Mesenchymal stem cell (in vitro differentiated cells and primary cell): ENCODE results near the gene TGFBR2.

Experiments used
- DNase-seq: peaks from one replicate; pipeline ENCODE4 v3.0.0-alpha.2; 2013
- H2AFZ ChIP-seq: one replicate; pipeline ENCODE4 v1.6.1; 2013; ENCODE audit warnings: low read depth, mild to moderate bottlenecking, control low read depth, inconsistent platforms, low read length, moderate library complexity
- H2AK5ac ChIP-seq: 2 replicates; pipeline ENCODE4 v1.6.1; 2013; ENCODE audit warnings: low read length, moderate library complexity, mild to moderate bottlenecking, inconsistent platforms; ENCODE audit not compliant: severe bottlenecking
- H2BK120ac ChIP-seq: one replicate; pipeline ENCODE4 v1.6.1; 2013; ENCODE audit warnings: low read depth, mild to moderate bottlenecking, inconsistent platforms, low read length, moderate library complexity
- H2BK12ac ChIP-seq, 2 experiments: one replicate each; pipeline ENCODE4 v1.6.1; 2013; ENCODE audit warnings: inconsistent platforms in 2 of 2, low read length in 2 of 2, mild to moderate bottlenecking in 2 of 2, moderate library complexity in 2 of 2, control low read depth in 1 of 2
- H2BK15ac ChIP-seq: one replicate; pipeline ENCODE4 v1.6.1; 2013; ENCODE audit warnings: mild to moderate bottlenecking, low read depth, inconsistent platforms; ENCODE audit not compliant: poor library complexity, severe bottlenecking
- H2BK5ac ChIP-seq: 2 replicates; pipeline ENCODE4 v1.6.1; 2013; ENCODE audit warnings: low read depth, mild to moderate bottlenecking, low read length, control low read depth, inconsistent platforms; ENCODE audit not compliant: poor library complexity, severe bottlenecking
- H3K14ac ChIP-seq, 2 experiments: one replicate each; pipeline ENCODE4 v1.6.1; 2013; ENCODE audit warnings: inconsistent platforms in 2 of 2, low read length in 2 of 2, control low read depth in 1 of 2, mild to moderate bottlenecking in 1 of 2, moderate library complexity in 1 of 2
- H3K18ac ChIP-seq, 2 experiments: one replicate each; pipeline ENCODE4 v1.6.1; 2013; ENCODE audit warnings: inconsistent platforms in 2 of 2, low read length in 2 of 2, control low read depth in 1 of 2, low read depth in 1 of 2, mild to moderate bottlenecking in 1 of 2
- H3K23ac ChIP-seq, 2 experiments: one replicate each; pipeline ENCODE4 v1.6.1; 2013; ENCODE audit warnings: inconsistent platforms in 2 of 2, low read length in 2 of 2, mild to moderate bottlenecking in 2 of 2, moderate library complexity in 2 of 2, control low read depth in 1 of 2
- H3K27ac ChIP-seq: 2 replicates; pipeline ENCODE4 v1.5.1; 2013; ENCODE audit warnings: mild to moderate bottlenecking, moderate library complexity, low read length, control low read depth, inconsistent platforms; ENCODE audit not compliant: poor library complexity, severe bottlenecking
- H3K27me3 ChIP-seq, 2 experiments: 2 replicates each; pipeline versions ENCODE4 v1.6.1 to v1.7.0; 2013; ENCODE audit warnings: low read length in 2 of 2, mild to moderate bottlenecking in 2 of 2, moderate library complexity in 2 of 2, control low read depth in 1 of 2, inconsistent platforms in 1 of 2; ENCODE audit not compliant: control insufficient read depth in 1 of 2, insufficient read depth in 1 of 2
- H3K36me3 ChIP-seq, 2 experiments: 2 replicates each; pipeline versions ENCODE4 v1.6.1 to v1.7.0; 2013; ENCODE audit warnings: low read length in 2 of 2, control low read depth in 1 of 2, inconsistent platforms in 1 of 2, low read depth in 1 of 2, mild to moderate bottlenecking in 1 of 2; ENCODE audit not compliant: insufficient read depth in 2 of 2, control insufficient read depth in 1 of 2
- H3K4ac ChIP-seq, 2 experiments: one replicate each; pipeline ENCODE4 v1.6.1; 2013; ENCODE audit warnings: inconsistent platforms in 2 of 2, low read length in 2 of 2, mild to moderate bottlenecking in 2 of 2, moderate library complexity in 2 of 2, control low read depth in 1 of 2, low read depth in 1 of 2
- H3K4me1 ChIP-seq: 2 replicates; pipeline ENCODE4 v1.6.1; 2013; ENCODE audit warnings: low read depth, low read length, control low read depth; ENCODE audit not compliant: control insufficient read depth, insufficient read depth
- H3K4me2 ChIP-seq: 2 replicates; pipeline ENCODE4 v1.6.1; 2013; ENCODE audit warnings: low read length, mild to moderate bottlenecking, inconsistent platforms; ENCODE audit not compliant: poor library complexity, severe bottlenecking
- H3K4me3 ChIP-seq, 2 experiments: 2 replicates each; pipeline versions ENCODE4 v1.5.1 to v1.7.0; 2013; ENCODE audit warnings: low read length in 2 of 2, mild to moderate bottlenecking in 2 of 2, control low read depth in 1 of 2, low read depth in 1 of 2; ENCODE audit not compliant: insufficient read depth in 1 of 2
- H3K79me1 ChIP-seq: replicated peaks from 2 replicates; pipeline ENCODE4 v1.6.1; 2013; ENCODE audit warnings: mild to moderate bottlenecking, control low read depth, low read length, inconsistent platforms; ENCODE audit not compliant: poor library complexity, severe bottlenecking
- H3K9ac ChIP-seq: 2 replicates; pipeline ENCODE4 v1.7.0; 2013; ENCODE audit warnings: mild to moderate bottlenecking, low read length, moderate library complexity
- H3K9me3 ChIP-seq: 2 replicates; pipeline ENCODE4 v1.7.0; 2013; ENCODE audit warnings: mild to moderate bottlenecking, low read length; ENCODE audit not compliant: control insufficient read depth
- H4K8ac ChIP-seq: one replicate; pipeline ENCODE4 v1.6.1; 2013; ENCODE audit warnings: inconsistent platforms, mild to moderate bottlenecking, low read length, moderate library complexity
- H4K91ac ChIP-seq: one replicate; pipeline ENCODE4 v1.6.1; 2013; ENCODE audit warnings: mild to moderate bottlenecking, low read length, inconsistent platforms
- WGBS: methylation state at CpG from one replicate; pipeline ENCODE4 v1.1.7; 2013; ENCODE audit warnings: mixed read lengths; 5-methylcytosine and 5-hydroxymethylcytosine counted together

Gene TGFBR2

GRCh38 chr3:30724863-30725262 lies 118.5 kb downstream of the TGFBR2 start:
- Histone ChIP-seq H2BK120ac (no peak overlapping the region), H3K4me2 (no peak overlapping the region), H3K23ac (no peak overlapping the region), H3K4ac (no peak overlapping the region), H3K27ac (no peak overlapping the region), H3K27me3 (no peaks in the 10 kb centered on the region), H3K9me3 (no peaks in the 10 kb centered on the region), H4K8ac (no peak overlapping the region), H2BK5ac (no peak overlapping the region), H2BK15ac (no peak overlapping the region), H4K91ac (no peak overlapping the region), H3K9ac (no peak overlapping the region), H2AFZ (no peak overlapping the region), H3K4me3 (no peak overlapping the region), H3K79me1 (no peaks in the 10 kb centered on the region), H2BK12ac (no peak overlapping the region), H2AK5ac (no peak overlapping the region), H3K18ac (no peak overlapping the region), H3K36me3 (no peaks in the 10 kb centered on the region), H3K4me1 (peaks cover 1% of the 10 kb centered on the region), H3K14ac (no peak overlapping the region)
- DNase-seq = no peak
- 98% methylated on average over 3 of the region's 3 CpGs for WGBS

DNA sequence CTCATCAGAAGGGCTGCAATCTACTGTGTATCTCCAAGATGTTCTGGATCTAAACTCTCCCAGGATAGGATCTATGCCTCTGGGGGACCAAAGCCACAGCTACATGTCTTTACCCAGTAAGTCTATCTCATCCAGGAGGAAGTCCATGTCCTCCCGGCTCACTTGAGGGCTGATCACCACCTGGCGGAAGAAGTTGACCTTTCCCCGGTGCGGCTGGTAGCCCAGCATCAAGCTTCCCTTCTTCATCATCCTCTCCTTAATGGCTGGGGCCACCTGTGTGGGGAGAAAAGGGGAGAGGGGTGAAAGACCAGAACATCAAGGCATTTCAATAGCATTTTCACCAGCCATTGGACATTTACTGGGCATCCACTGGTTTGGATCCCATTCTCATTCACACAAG lies 121.7 kb downstream of the TGFBR2 start:
- H3K4ac ChIP-seq = no peak overlapping the region
- no peak overlapping the region for H2BK12ac ChIP-seq
- no peak overlapping the region for H3K23ac ChIP-seq
- H3K4me1 ChIP-seq = peaks cover 1% of the 10 kb centered on the region
- H3K36me3 ChIP-seq = no peaks in the 10 kb centered on the region
- H3K14ac ChIP-seq = no peak overlapping the region
- no peak overlapping the region for H3K27ac ChIP-seq
- no peak overlapping the region for H3K9ac ChIP-seq
- H4K91ac ChIP-seq = no peak overlapping the region
- no peak overlapping the region for H2BK15ac ChIP-seq
- DNase-seq = no peak
- H3K9me3 ChIP-seq = no peaks in the 10 kb centered on the region
- no peak overlapping the region for H2AFZ ChIP-seq
- H3K79me1 ChIP-seq = no peaks in the 10 kb centered on the region
- WGBS = 100% methylated on average over 1 of the region's 4 CpGs
- no peak overlapping the region for H2BK120ac ChIP-seq
- H3K18ac ChIP-seq = no peak overlapping the region
- no peak overlapping the region for H3K4me2 ChIP-seq
- no peak overlapping the region for H2AK5ac ChIP-seq
- no peak overlapping the region for H2BK5ac ChIP-seq
- H3K4me3 ChIP-seq = no peak overlapping the region
- H3K27me3 ChIP-seq = no peaks in the 10 kb centered on the region
- no peak overlapping the region for H4K8ac ChIP-seq

GRCh38 chr3:30729512-30729911 lies 123.1 kb downstream of the TGFBR2 start:
- DNase-seq = no peak
- 100% methylated on average over 2 of the region's 2 CpGs for WGBS
- no peak overlapping the region for H3K4ac ChIP-seq
- no peak overlapping the region for H2AFZ ChIP-seq
- no peak overlapping the region for H3K4me2 ChIP-seq
- no peak overlapping the region for H2AK5ac ChIP-seq
- H2BK120ac ChIP-seq = no peak overlapping the region
- H3K79me1 ChIP-seq = no peaks in the 10 kb centered on the region
- no peak overlapping the region for H4K8ac ChIP-seq
- no peak overlapping the region for H3K14ac ChIP-seq
- no peak overlapping the region for H2BK15ac ChIP-seq
- no peak overlapping the region for H2BK12ac ChIP-seq
- no peak overlapping the region for H3K9ac ChIP-seq
- peaks cover 1% of the 10 kb centered on the region for H3K4me1 ChIP-seq
- H3K18ac ChIP-seq = no peak overlapping the region
- no peak overlapping the region for H3K4me3 ChIP-seq
- H3K23ac ChIP-seq = no peak overlapping the region
- no peaks in the 10 kb centered on the region for H3K36me3 ChIP-seq
- no peaks in the 10 kb centered on the region for H3K9me3 ChIP-seq
- no peak overlapping the region for H2BK5ac ChIP-seq
- no peaks in the 10 kb centered on the region for H3K27me3 ChIP-seq
- H3K27ac ChIP-seq = no peak overlapping the region
- H4K91ac ChIP-seq = no peak overlapping the region

DNA sequence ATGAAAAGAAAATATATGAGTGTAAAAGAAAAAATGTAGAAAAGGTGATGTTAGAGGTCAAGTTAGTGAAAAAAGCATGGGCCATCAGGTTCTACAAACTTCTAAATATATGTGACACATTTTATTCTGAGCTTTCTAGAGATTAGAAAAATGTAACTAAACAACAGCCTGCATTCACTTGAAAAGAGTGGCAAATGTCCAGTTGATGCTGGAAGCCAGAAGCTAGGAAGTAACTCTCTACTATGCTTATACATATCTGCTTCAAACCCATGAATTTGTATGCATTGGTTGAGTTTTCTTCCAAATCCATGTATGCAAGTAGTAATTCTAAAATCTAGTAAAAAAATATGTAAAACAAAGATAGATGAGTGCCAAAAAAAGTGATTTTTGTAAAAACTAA lies 123.5 kb downstream of the TGFBR2 start:
- Histone ChIP-seq H3K9me3 (no peaks in the 10 kb centered on the region), H3K27ac (no peak overlapping the region), H3K23ac (no peak overlapping the region), H3K79me1 (no peaks in the 10 kb centered on the region), H3K9ac (no peak overlapping the region), H4K8ac (no peak overlapping the region), H4K91ac (no peak overlapping the region), H3K4me1 (peaks cover 1% of the 10 kb centered on the region), H3K14ac (no peak overlapping the region), H3K36me3 (no peaks in the 10 kb centered on the region), H2BK12ac (no peak overlapping the region), H2BK15ac (no peak overlapping the region), H3K18ac (no peak overlapping the region), H2AFZ (no peak overlapping the region), H3K4ac (no peak overlapping the region), H2BK120ac (no peak overlapping the region), H3K4me3 (no peak overlapping the region), H3K27me3 (no peaks in the 10 kb centered on the region), H2AK5ac (no peak overlapping the region), H2BK5ac (no peak overlapping the region), H3K4me2 (no peak overlapping the region)
- DNase-seq = no peak
